ENCODE data around the gene NXNL1. TPM values are rescaled to one million over a fixed set of nuclear protein-coding genes. Genes with fewer than 3 reads are reported as not detected.
A peak's percentile ranks its signal among the peaks of the same experiment; 100 is the strongest.

The NXNL1 gene
- total RNA-seq, 5 donors from 2014 or later (not counting 1 experiment from before 2014, with no cell fraction given): not detected

DNA sequence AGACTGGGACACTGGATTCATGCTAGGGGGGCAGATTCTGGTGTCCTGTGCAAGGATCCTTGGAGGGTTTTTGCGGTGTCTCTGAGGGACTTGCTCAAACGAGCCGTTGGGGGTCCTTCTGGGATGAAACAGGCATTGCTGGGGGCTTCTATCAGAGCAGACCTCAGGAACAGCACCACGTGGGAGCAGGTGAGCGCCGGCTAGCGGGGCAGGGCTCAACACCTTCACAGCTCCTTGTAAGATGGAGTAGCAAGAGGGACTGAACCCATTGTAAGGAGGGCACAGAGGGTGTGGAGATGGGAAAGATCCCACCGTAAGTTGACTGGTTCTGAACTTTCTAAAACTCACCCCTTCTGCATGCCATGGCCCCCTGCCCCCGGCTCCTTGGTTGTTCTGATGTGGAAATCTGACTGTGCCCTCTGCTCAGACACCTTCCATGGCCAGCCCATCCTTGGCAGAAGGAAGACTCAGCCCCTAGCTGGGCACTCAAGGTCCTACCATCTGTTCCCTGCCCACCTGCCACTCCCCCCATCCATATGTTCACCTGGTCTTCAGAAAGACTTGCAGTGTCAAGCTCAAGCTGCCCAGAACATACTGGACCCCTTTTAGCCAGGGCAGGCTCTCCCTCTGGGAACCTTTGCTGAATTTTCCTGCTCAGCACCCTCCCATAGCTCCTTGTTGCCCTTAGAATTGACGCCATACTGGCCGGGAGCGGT, 10.8 kb upstream of the NXNL1 start:
- POLR2A ChIA-PET: interaction anchor here in 1 of 2 donors (0.5 kb wide), 1 partner anchor 68 kb away, joined by 4 read pairs; no protein-coding TSS in a partner anchor
- DNase-seq: no peak

DNA sequence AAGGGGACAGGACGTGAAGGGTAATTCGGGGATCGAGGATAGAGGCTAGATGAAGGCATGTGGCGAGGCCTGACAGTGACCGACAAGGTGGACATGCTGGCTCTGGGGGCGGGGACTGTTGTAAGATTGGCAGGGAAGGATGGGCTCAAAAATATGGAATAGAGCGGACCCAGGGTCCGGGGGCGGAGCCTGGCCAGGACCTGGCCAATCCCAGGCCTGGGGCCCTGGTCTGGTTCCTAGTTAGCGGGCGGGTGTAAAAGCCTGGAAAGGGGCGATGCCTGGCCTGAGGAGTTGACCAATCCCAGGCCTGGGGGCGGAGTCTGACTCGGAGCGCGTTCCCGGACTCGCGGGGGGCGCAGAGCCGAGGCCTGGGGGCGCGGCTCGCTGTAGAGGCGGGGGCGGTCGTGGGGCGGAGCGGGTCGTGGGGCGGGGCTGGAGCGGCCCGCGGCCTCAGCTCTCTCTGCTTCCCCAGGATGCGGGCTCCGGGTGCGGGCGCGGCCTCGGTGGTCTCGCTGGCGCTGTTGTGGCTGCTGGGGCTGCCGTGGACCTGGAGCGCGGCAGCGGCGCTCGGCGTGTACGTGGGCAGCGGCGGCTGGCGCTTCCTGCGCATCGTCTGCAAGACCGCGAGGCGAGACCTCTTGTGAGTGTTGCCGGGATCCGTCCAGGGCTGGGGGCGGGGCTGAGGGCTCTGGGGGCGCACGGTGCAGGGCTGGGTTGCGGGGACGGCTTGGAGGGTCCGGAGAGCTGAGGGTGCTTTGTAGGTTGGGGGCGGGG, 9.5 kb upstream of the NXNL1 start, which contains the start of gene SLC27A1:
TSS of gene SLC27A1 (plus strand) at position 457 of the 774 bp plus-strand sequence. CDS start at position 474, 17 bp downstream.
- DNase-seq: peak; percentile 71 to 92 (median 84)
- Mint-ChIP-seq H3K27ac (peak within 1 kb of the TSS; percentile 88 to 96), H3K9me3 (no peaks in the 10 kb centered on the region), H3K4me1 (peaks cover 29 to 36% (median 35%) of the 10 kb centered on the region in 3 donors), H3K36me3 (no peaks in the 10 kb centered on the region), H3K27me3 (no peaks in the 10 kb centered on the region), H3K4me3 (peak within 1 kb of the TSS; percentile 92 to 98 (median 92))
- H3K36me3 ChIP-seq (ENCODE audit: control insufficient read depth in 2 of 2, extremely low read depth in 1 of 2, insufficient read depth in 1 of 2, low read length in 1 of 2): no peaks in the 10 kb centered on the region
- no peaks in the 10 kb centered on the region for H3K9me3 ChIP-seq
- no peaks in the 10 kb centered on the region for H3K27me3 ChIP-seq (replicated peaks in 1 of 2; ENCODE audit: control insufficient read depth in 2 of 2, extremely low read depth in 1 of 2, insufficient read depth in 2 of 2, low read length in 1 of 2)
- CTCF ChIA-PET: no interaction called here
- ATAC-seq (replicated peaks in 1 of 4): peak; percentile 73 to 78 (median 76)
- peaks cover 2 to 30% of the 10 kb centered on the region in 2 experiments for H3K4me1 ChIP-seq (ENCODE audit: control insufficient read depth in 1 of 2, extremely low read depth in 1 of 2, insufficient read depth in 2 of 2, low read length in 2 of 2)
- peak within 1 kb of the TSS; percentile 71 to 83 for H3K4me3 ChIP-seq (ENCODE audit: control insufficient read depth in 1 of 2, extremely low read depth in 1 of 2, low read length in 1 of 2)
- POLR2A ChIA-PET: interaction anchor here (0.5 to 0.7 kb wide), 2 partner anchors 77 to 249 kb away, joined by 3 to 6 read pairs; partner anchors contain the start of gene MAP1S (in 1 of the 2)
- peak within 1 kb of the TSS; percentile 69 for H3K27ac ChIP-seq (ENCODE audit: low read length)
- under 1% methylated on average over 61 of the region's 67 CpGs for WGBS (ENCODE audit: insufficient coverage)

More for the DNA sequence above, 10.8 kb upstream of the NXNL1 start:
- H3K4me3 ChIP-seq (ENCODE audit: control insufficient read depth in 1 of 2, extremely low read depth in 1 of 2, low read length in 1 of 2): no peak overlapping the region
- no peaks in the 10 kb centered on the region for H3K36me3 ChIP-seq (ENCODE audit: control insufficient read depth in 2 of 2, extremely low read depth in 1 of 2, insufficient read depth in 1 of 2, low read length in 1 of 2)
- H3K27ac Mint-ChIP-seq: peak overlapping the region; percentile 49 to 52
- no peak for ATAC-seq (replicated peaks in 1 of 4)
- no peaks in the 10 kb centered on the region for H3K9me3 Mint-ChIP-seq
- no peaks in the 10 kb centered on the region for H3K27me3 ChIP-seq (replicated peaks in 1 of 2; ENCODE audit: control insufficient read depth in 2 of 2, extremely low read depth in 1 of 2, insufficient read depth in 2 of 2, low read length in 1 of 2)
- 72% methylated on average over 7 of the region's 12 CpGs for WGBS (ENCODE audit: insufficient coverage)
- H3K4me1 Mint-ChIP-seq: peaks cover 25 to 31% (median 27%) of the 10 kb centered on the region in 3 donors
- CTCF ChIA-PET: interaction anchor here in 1 of 2 donors (0.6 kb wide), 1 partner anchor 13 kb away, joined by 3 read pairs; no protein-coding TSS in a partner anchor
- H3K36me3 Mint-ChIP-seq: no peaks in the 10 kb centered on the region
- H3K27me3 Mint-ChIP-seq: no peaks in the 10 kb centered on the region
- no peaks in the 10 kb centered on the region for H3K9me3 ChIP-seq
- peak overlapping the region; percentile 92 to 98 (median 92) for H3K4me3 Mint-ChIP-seq
- H3K27ac ChIP-seq (ENCODE audit: low read length): no peak overlapping the region
- H3K4me1 ChIP-seq (ENCODE audit: control insufficient read depth in 1 of 2, extremely low read depth in 1 of 2, insufficient read depth in 2 of 2, low read length in 2 of 2): peaks cover 2 to 27% of the 10 kb centered on the region in 2 experiments

DNA sequence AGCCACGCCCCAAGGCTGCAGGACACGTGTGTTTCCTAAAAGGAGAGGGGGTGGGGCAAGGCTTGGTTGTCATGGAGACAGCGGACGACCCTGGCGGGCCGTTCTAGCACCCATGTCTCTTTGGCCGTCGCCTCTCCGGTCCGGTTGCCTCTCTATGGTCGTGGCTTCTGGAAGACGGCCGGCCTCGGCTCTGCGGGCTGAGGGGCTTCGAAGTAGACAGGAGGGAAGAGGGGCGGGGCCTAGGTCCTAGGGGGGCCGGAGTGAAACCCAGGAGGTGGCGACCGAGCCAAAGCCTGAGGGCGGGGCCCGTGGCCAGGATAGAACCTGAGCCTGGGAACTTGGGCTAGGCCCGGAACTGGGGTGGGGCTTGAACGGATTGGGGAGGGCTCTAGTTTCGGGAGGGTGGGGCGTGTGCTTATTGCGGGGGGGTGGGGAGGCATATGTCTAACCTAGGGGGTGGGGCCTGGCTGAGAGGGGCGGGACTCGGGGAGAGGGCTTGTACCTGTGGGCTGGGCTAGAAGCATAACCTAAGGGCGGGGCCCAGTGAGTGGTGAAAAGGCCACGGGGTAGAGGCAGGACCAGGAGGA, 8.8 kb upstream of the NXNL1 start:
- ChIA-PET CTCF (interaction anchor here in 1 of 2 donors (0.6 kb wide), 1 partner anchor 170 kb away, joined by 3 read pairs; no protein-coding TSS in a partner anchor), POLR2A (interaction anchor here in 1 of 2 donors (0.5 kb wide), 1 partner anchor 76 kb away, joined by 6 read pairs; no protein-coding TSS in a partner anchor)
- H3K9me3 ChIP-seq: no peaks in the 10 kb centered on the region
- H3K36me3 ChIP-seq (ENCODE audit: control insufficient read depth in 2 of 2, extremely low read depth in 1 of 2, insufficient read depth in 1 of 2, low read length in 1 of 2): no peaks in the 10 kb centered on the region
- DNase-seq (peak; percentile 85 to 98 (median 95)), ATAC-seq (replicated peaks in 1 of 4) (peak; percentile 82 to 87 (median 82))
- peaks cover 2 to 30% of the 10 kb centered on the region in 2 experiments for H3K4me1 ChIP-seq (ENCODE audit: control insufficient read depth in 1 of 2, extremely low read depth in 1 of 2, insufficient read depth in 2 of 2, low read length in 2 of 2)
- peak overlapping the region; percentile 88 to 96 for H3K27ac Mint-ChIP-seq
- H3K27me3 ChIP-seq (replicated peaks in 1 of 2; ENCODE audit: control insufficient read depth in 2 of 2, extremely low read depth in 1 of 2, insufficient read depth in 2 of 2, low read length in 1 of 2): no peaks in the 10 kb centered on the region
- under 1% methylated on average over 29 of the region's 31 CpGs for WGBS (ENCODE audit: insufficient coverage)
- H3K4me3 ChIP-seq (ENCODE audit: control insufficient read depth in 1 of 2, extremely low read depth in 1 of 2, low read length in 1 of 2): peak overlapping the region; percentile 71 to 83
- peak overlapping the region; percentile 69 for H3K27ac ChIP-seq (ENCODE audit: low read length)
- H3K4me1 Mint-ChIP-seq: peaks cover 29 to 36% (median 35%) of the 10 kb centered on the region in 3 donors
- H3K4me3 Mint-ChIP-seq: peak overlapping the region; percentile 92 to 98 (median 92)
- no peaks in the 10 kb centered on the region for H3K27me3 Mint-ChIP-seq
- H3K9me3 Mint-ChIP-seq: no peaks in the 10 kb centered on the region
- no peaks in the 10 kb centered on the region for H3K36me3 Mint-ChIP-seq

DNA sequence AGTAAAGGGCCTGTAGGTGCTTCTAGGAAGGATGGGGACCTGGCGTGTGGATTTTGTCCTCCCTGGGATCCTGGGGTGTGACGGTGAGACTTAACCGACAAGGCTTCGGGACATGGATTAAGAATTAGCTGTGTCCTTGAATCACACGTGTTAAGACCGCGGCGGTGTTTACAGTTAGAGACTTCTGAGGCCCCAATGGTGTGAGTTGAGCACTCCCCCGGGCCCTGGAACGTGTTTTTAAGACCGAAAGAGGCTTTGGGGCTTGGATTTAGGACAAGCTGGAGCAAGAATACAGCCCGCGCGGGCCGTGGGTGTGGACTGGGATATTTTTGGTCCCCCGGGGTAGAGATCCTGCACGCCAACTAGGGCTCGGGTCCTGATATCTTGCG, 8.4 kb upstream of the NXNL1 start:
- ChIA-PET POLR2A (no interaction called here), CTCF (interaction anchor here in 1 of 2 donors (0.5 to 0.6 kb wide), 2 partner anchors 137 to 169 kb away, joined by 3 read pairs; no protein-coding TSS in a partner anchor)
- Mint-ChIP-seq H3K9me3 (no peaks in the 10 kb centered on the region), H3K27me3 (no peaks in the 10 kb centered on the region), H3K36me3 (no peaks in the 10 kb centered on the region), H3K4me1 (peaks cover 29 to 36% (median 35%) of the 10 kb centered on the region in 3 donors), H3K4me3 (peak overlapping the region; percentile 92 to 98 (median 92)), H3K27ac (peak overlapping the region; percentile 88 to 96)
- Histone ChIP-seq H3K27ac (ENCODE audit: low read length) (peak overlapping the region; percentile 69), H3K9me3 (no peaks in the 10 kb centered on the region), H3K27me3 (replicated peaks in 1 of 2; ENCODE audit: control insufficient read depth in 2 of 2, extremely low read depth in 1 of 2, insufficient read depth in 2 of 2, low read length in 1 of 2) (peaks cover 0 to 2% of the 10 kb centered on the region in 2 experiments), H3K4me1 (ENCODE audit: control insufficient read depth in 1 of 2, extremely low read depth in 1 of 2, insufficient read depth in 2 of 2, low read length in 2 of 2) (peaks cover 2 to 30% of the 10 kb centered on the region in 2 experiments), H3K36me3 (ENCODE audit: control insufficient read depth in 2 of 2, extremely low read depth in 1 of 2, insufficient read depth in 1 of 2, low read length in 1 of 2) (no peaks in the 10 kb centered on the region), H3K4me3 (ENCODE audit: control insufficient read depth in 1 of 2, extremely low read depth in 1 of 2, low read length in 1 of 2) (peak overlapping the region; percentile 32 to 71)
- ATAC-seq (replicated peaks in 1 of 4): no peak
- peak in 13 of 35 experiments; percentile 17 to 43 (median 27) for DNase-seq
- 15% methylated on average over 19 of the region's 19 CpGs for WGBS (ENCODE audit: insufficient coverage)

DNA sequence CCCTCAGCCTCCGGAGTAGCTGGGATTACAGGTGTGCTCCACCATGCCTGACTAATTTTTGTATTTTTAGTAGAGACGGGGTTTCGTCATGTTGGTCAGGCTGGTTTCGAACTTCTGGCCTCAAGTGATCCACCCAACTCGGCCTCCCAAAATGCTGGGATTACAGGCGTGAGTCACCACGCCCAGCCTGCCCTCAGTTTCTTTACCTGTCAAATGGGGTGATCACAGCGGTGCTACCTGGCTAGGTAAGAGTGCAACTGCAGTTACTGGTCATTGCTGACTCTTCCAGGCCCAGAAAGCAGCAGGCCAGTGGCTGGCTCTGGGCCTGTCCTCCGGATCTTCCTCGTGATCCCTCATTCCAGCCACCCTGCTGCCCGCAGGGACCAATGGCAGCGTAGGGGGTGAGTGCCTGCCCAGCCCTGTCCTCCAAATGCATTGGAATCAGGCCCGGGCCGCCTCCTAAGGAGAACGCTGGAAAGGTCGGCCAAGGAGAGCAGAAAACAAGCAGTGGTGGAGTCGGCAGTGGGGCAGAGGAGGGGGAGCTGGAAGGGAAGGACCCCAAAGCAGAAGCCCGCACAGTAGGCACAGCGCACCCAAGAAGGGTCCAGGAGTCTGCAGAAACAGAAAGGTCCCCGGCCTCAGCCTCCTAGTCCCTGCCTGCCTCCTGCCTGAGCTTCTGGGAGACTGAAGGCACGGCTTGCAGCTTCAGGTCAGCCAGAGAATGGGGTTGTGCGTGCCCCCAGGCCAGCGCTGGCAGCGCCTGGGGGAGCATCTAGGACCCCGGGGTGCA, 7.8 kb upstream of the NXNL1 start:
- CTCF ChIA-PET: interaction anchor here in 1 of 2 donors (0.5 to 0.7 kb wide), 2 partner anchors 138 to 385 kb away, joined by 3 read pairs; no protein-coding TSS in a partner anchor
- no peaks in the 10 kb centered on the region for H3K36me3 Mint-ChIP-seq
- H3K4me3 Mint-ChIP-seq: peak overlapping the region; percentile 92 to 98 (median 92)
- Histone ChIP-seq H3K9me3 (no peaks in the 10 kb centered on the region), H3K36me3 (ENCODE audit: control insufficient read depth in 2 of 2, extremely low read depth in 1 of 2, insufficient read depth in 1 of 2, low read length in 1 of 2) (no peaks in the 10 kb centered on the region), H3K27ac (ENCODE audit: low read length) (peak overlapping the region; percentile 69), H3K4me1 (ENCODE audit: control insufficient read depth in 1 of 2, extremely low read depth in 1 of 2, insufficient read depth in 2 of 2, low read length in 2 of 2) (peaks cover 2 to 30% of the 10 kb centered on the region in 2 experiments), H3K27me3 (replicated peaks in 1 of 2; ENCODE audit: control insufficient read depth in 2 of 2, extremely low read depth in 1 of 2, insufficient read depth in 2 of 2, low read length in 1 of 2) (peaks cover 0 to 2% of the 10 kb centered on the region in 2 experiments), H3K4me3 (ENCODE audit: control insufficient read depth in 1 of 2, extremely low read depth in 1 of 2, low read length in 1 of 2) (no peak overlapping the region)
- 89% methylated on average over 24 of the region's 25 CpGs for WGBS (ENCODE audit: insufficient coverage)
- POLR2A ChIA-PET: no interaction called here
- H3K9me3 Mint-ChIP-seq: no peaks in the 10 kb centered on the region
- peaks cover 29 to 36% (median 35%) of the 10 kb centered on the region in 3 donors for H3K4me1 Mint-ChIP-seq
- H3K27ac Mint-ChIP-seq: peak overlapping the region; percentile 88 to 96
- no peak for DNase-seq
- no peak for ATAC-seq (replicated peaks in 1 of 4)
- H3K27me3 Mint-ChIP-seq: no peaks in the 10 kb centered on the region
